HG02759 (cell line): ENCODE data around the gene RASD2.
A peak's percentile ranks its signal among the peaks of the same experiment; 100 is the strongest.
"Not testable (repeated sequence)": the region's sequence is repeated elsewhere in the genome, so short reads cannot be mapped to it uniquely, and the experiment has no call there.

ENCODE experiments used
- ATAC-seq: cut with Tn5 transposase; IDR thresholded peaks from one replicate; pipeline ENCODE4 v1.9.1; 2021; ENCODE audit warnings: mild to moderate bottlenecking, moderate library complexity; ENCODE audit not compliant: unreplicated experiment

RASD2 gene

GRCh38 chr22:35540595-35541253 is at the start of gene RASD2:
RASD2 (plus strand) TSS chr22:35540831; CDS start chr22:35546810, 5,979 bp downstream.
- ATAC-seq, result peak; percentile 29

- ATAC-seq, result not testable (repeated sequence)
These were observed 49.3 kb upstream of the RASD2 start for GRCh38 chr22:35491061-35491907.

- no peak for ATAC-seq
These were observed 48.7 kb upstream of the RASD2 start for GRCh38 chr22:35491908-35492380.

GRCh38 chr22:35493074-35493473 is 47.6 kb upstream of the RASD2 start:
- ATAC-seq, result no peak

- ATAC-seq, result not testable (repeated sequence)
These were observed 44.9 kb upstream of the RASD2 start for GRCh38 chr22:35495711-35496110.

- ATAC-seq, result no peak
These were observed 43.8 kb upstream of the RASD2 start for GRCh38 chr22:35496768-35497312.

- no peak for ATAC-seq
These were observed 42.4 kb upstream of the RASD2 start for GRCh38 chr22:35498026-35498800.

GRCh38 chr22:35502836-35503235 is 37.8 kb upstream of the RASD2 start:
- ATAC-seq, result no peak

- no peak for ATAC-seq
These were observed 35.0 kb upstream of the RASD2 start for GRCh38 chr22:35505399-35506258.

- ATAC-seq, result no peak
These were observed 34.4 kb upstream of the RASD2 start for GRCh38 chr22:35506259-35506570.

- not testable (repeated sequence) for ATAC-seq
These were observed 32.8 kb upstream of the RASD2 start for GRCh38 chr22:35507851-35508250.

- no peak for ATAC-seq
These were observed 31.2 kb upstream of the RASD2 start for GRCh38 chr22:35509451-35509850.

GRCh38 chr22:35509960-35510359 is 30.7 kb upstream of the RASD2 start:
- ATAC-seq, result no peak

GRCh38 chr22:35510481-35510934 is 30.1 kb upstream of the RASD2 start:
- no peak for ATAC-seq

- no peak for ATAC-seq
These were observed 29.7 kb upstream of the RASD2 start for GRCh38 chr22:35510951-35511350.

GRCh38 chr22:35514366-35514765 is 26.3 kb upstream of the RASD2 start:
- no peak for ATAC-seq

- not testable (repeated sequence) for ATAC-seq
These were observed 24.7 kb upstream of the RASD2 start for GRCh38 chr22:35515952-35516351.

GRCh38 chr22:35516723-35517122 is 23.9 kb upstream of the RASD2 start:
- no peak for ATAC-seq

GRCh38 chr22:35517207-35517606 is 23.4 kb upstream of the RASD2 start:
- ATAC-seq, result no peak
